ENCODE results near the gene NT5DC2. TPM values are rescaled to one million over a fixed set of nuclear protein-coding genes. Genes with fewer than 3 reads are reported as not detected.

NT5DC2 gene
- total RNA-seq, 1 donor from 2014 or later: 192 TPM

DNA sequence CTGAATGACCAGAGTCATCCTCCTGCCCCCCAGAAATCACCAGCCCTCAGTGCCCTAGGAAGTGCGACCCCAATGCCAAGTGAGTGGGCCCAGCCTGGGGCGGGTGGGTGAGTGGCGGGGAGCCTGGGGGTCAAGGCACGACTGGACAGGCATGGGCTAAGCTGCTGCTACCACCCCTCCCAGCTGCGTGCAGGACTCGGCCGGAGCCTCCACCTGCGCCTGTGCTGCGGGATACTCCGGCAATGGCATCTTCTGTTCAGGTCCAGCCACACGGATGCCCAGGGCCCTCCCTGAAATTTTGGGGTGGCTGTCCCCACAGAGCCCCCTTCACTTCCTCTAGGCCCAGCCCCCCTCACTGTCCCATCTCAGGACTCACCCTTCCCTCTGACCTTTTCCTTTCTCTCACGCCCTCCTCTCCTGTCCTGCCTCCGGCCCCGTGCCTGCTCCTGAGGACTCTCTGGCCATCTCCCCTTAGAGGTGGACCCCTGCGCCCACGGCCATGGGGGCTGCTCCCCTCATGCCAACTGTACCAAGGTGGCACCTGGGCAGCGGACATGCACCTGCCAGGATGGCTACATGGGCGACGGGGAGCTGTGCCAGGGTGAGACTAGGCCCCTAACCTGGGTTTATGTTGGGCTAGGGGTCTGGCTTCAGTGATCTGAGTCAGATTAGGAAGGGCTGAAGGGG lies 17.0 kb downstream of the NT5DC2 start:
- H3K27me3 ChIP-seq (ENCODE audit: control insufficient read depth, insufficient read depth, low read length): peaks cover 15% of the 10 kb centered on the region
- no peak overlapping the region for H3K4me3 ChIP-seq (ENCODE audit: low read depth, low read length)
- DNase-seq (ENCODE audit: low read depth): no peak
- H3K36me3 ChIP-seq (ENCODE audit: control insufficient read depth, insufficient read depth, low read length): no peaks in the 10 kb centered on the region
- TF ChIP-seq, protein P1, sequence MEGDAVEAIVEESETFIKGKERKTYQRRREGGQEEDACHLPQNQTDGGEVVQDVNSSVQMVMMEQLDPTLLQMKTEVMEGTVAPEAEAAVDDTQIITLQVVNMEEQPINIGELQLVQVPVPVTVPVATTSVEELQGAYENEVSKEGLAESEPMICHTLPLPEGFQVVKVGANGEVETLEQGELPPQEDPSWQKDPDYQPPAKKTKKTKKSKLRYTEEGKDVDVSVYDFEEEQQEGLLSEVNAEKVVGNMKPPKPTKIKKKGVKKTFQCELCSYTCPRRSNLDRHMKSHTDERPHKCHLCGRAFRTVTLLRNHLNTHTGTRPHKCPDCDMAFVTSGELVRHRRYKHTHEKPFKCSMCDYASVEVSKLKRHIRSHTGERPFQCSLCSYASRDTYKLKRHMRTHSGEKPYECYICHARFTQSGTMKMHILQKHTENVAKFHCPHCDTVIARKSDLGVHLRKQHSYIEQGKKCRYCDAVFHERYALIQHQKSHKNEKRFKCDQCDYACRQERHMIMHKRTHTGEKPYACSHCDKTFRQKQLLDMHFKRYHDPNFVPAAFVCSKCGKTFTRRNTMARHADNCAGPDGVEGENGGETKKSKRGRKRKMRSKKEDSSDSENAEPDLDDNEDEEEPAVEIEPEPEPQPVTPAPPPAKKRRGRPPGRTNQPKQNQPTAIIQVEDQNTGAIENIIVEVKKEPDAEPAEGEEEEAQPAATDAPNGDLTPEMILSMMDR (IDR thresholded peaks at IDR 0.05; ENCODE audit: insufficient read depth, low read length, poor library complexity, severe bottlenecking): no peak

DNA sequence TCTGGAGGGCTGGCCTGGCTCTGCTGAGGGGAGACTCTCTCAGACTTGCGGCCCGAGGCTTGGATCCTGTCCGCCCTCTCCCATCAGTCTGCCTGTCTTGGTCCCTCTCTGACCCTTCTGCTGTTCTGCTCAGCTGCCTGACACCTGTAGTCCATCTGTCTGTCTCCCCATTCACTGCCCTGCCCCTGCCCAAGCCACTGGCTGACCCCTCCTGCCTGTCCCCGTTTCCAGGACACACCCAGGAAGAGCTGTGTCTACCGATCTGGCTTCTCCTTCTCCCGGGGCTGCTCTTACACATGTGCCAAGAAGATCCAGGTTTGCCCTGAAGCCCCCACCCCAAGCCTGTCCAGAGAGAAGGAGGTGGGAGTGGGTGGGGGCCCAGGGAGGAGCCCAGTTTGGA lies 18.5 kb downstream of the NT5DC2 start:
- DNase-seq (ENCODE audit: low read depth): no peak
- TF ChIP-seq, protein P1 (IDR thresholded peaks at IDR 0.05; ENCODE audit: insufficient read depth, low read length, poor library complexity, severe bottlenecking): no peak
- no peaks in the 10 kb centered on the region for H3K36me3 ChIP-seq (ENCODE audit: control insufficient read depth, insufficient read depth, low read length)

DNA sequence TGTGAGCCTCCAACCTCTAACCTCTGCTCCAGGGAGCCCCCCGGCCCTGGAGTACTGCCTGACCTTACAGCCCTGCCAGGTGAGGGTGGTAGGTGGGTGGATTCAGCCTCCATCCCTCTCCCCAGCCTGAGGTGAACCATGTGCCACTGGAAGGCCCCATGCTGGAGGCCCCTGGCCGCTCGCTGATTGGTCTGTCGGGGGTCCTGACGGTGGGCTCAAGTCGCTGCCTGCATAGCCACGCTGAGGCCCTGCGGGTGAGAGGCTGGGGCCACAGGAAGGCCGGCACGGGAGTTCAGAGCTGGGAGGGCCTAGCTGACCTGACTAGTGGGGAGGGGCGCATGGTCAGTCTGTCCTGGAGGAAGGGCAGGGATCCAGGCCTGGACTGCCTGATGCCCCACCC lies 19.1 kb downstream of the NT5DC2 start:
- Histone ChIP-seq H3K36me3 (ENCODE audit: control insufficient read depth, insufficient read depth, low read length) (no peaks in the 10 kb centered on the region), H3K4me3 (ENCODE audit: low read depth, low read length) (no peak overlapping the region), H3K27me3 (ENCODE audit: control insufficient read depth, insufficient read depth, low read length) (peaks cover 16% of the 10 kb centered on the region)
- TF ChIP-seq, protein P1 (IDR thresholded peaks at IDR 0.05; ENCODE audit: insufficient read depth, low read length, poor library complexity, severe bottlenecking): no peak
- DNase-seq (ENCODE audit: low read depth): no peak

More for the DNA sequence above, 18.5 kb downstream of the NT5DC2 start:
- Histone ChIP-seq H3K27me3 (ENCODE audit: control insufficient read depth, insufficient read depth, low read length) (peaks cover 16% of the 10 kb centered on the region), H3K4me3 (ENCODE audit: low read depth, low read length) (no peak overlapping the region)

DNA sequence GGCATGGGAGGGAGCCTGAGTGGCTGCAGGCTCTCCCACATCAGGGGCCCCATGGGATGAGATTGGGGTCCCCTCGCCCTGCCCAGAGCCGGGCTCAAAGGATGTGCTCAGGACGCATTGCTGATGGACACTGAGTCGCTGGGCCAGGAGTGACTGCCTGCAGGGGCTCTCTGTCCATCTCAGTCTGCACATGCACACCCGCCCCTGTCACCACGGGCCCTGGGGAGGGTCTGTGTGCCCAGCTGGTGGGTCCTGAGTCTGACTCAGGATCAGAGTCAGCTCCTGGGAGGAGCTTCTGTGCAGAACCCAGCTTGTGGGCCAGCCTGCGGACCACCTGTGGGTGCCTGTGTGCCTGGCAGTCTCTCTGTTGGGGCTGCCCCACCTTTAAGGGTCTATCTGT lies 20.4 kb downstream of the NT5DC2 start:
- TF ChIP-seq, protein P1 (IDR thresholded peaks at IDR 0.05; ENCODE audit: insufficient read depth, low read length, poor library complexity, severe bottlenecking): no peak
- DNase-seq (ENCODE audit: low read depth): no peak
- Histone ChIP-seq H3K36me3 (ENCODE audit: control insufficient read depth, insufficient read depth, low read length) (no peaks in the 10 kb centered on the region), H3K27me3 (ENCODE audit: control insufficient read depth, insufficient read depth, low read length) (peaks cover 16% of the 10 kb centered on the region), H3K4me3 (ENCODE audit: low read depth, low read length) (no peak overlapping the region)

DNA sequence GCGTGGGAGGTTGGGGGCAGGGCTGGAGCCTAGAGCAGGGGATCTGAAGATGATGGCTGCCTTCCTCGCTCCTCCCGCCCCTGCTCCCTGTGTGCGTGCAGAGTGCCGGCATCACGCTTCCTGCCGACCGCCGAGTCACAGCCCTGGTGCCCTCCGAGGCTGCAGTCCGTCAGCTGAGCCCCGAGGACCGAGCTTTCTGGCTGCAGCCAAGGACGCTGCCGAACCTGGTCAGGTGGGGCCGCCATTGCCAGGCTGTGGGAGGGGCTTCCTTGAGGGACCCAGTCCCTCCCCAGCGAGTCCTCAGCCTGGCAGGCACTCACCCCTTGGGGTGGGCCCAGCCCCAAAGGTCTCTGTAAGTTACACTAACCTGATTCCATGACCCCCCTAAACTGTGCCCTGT lies 20.9 kb downstream of the NT5DC2 start:
- no peaks in the 10 kb centered on the region for H3K36me3 ChIP-seq (ENCODE audit: control insufficient read depth, insufficient read depth, low read length)
- peaks cover 16% of the 10 kb centered on the region for H3K27me3 ChIP-seq (ENCODE audit: control insufficient read depth, insufficient read depth, low read length)
- no peak for DNase-seq (ENCODE audit: low read depth)
- TF ChIP-seq, protein P1 (IDR thresholded peaks at IDR 0.05; ENCODE audit: insufficient read depth, low read length, poor library complexity, severe bottlenecking): no peak
- H3K4me3 ChIP-seq (ENCODE audit: low read depth, low read length): no peak overlapping the region

DNA sequence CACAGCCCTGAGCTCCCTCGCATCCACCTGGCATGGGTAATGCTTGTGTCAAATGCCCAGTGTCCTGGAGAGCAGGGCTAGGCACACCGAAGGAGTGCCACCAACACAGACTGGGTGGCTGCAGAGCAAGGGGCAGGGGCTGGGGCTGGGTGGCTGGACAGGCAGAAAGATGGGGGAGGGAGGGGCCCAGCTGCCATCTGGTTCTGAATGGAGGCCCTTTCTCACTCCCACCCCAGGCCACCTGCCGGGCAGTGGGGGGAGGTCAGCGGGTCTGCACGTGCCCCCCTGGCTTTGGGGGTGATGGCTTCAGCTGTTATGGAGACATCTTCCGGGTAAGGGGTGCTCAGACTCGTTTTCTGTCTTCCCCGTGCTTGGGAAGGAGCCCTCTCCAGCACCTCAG lies 21.6 kb downstream of the NT5DC2 start:
- DNase-seq (ENCODE audit: low read depth): no peak
- H3K4me3 ChIP-seq (ENCODE audit: low read depth, low read length): no peak overlapping the region
- H3K36me3 ChIP-seq (ENCODE audit: control insufficient read depth, insufficient read depth, low read length): no peaks in the 10 kb centered on the region
- TF ChIP-seq, protein P1 (IDR thresholded peaks at IDR 0.05; ENCODE audit: insufficient read depth, low read length, poor library complexity, severe bottlenecking): no peak
- peaks cover 16% of the 10 kb centered on the region for H3K27me3 ChIP-seq (ENCODE audit: control insufficient read depth, insufficient read depth, low read length)
